Measurements from ENCODE around the gene GRM2. TPM values are rescaled to one million over a fixed set of nuclear protein-coding genes. Genes with fewer than 3 reads are reported as not detected.

GRM2 gene
- total and polyA plus RNA-seq, 2 of the 8 experiments (the other 6 are each of a cell fraction or from before 2014, with no cell fraction given): 3.9 to 10.5 TPM

DNA sequence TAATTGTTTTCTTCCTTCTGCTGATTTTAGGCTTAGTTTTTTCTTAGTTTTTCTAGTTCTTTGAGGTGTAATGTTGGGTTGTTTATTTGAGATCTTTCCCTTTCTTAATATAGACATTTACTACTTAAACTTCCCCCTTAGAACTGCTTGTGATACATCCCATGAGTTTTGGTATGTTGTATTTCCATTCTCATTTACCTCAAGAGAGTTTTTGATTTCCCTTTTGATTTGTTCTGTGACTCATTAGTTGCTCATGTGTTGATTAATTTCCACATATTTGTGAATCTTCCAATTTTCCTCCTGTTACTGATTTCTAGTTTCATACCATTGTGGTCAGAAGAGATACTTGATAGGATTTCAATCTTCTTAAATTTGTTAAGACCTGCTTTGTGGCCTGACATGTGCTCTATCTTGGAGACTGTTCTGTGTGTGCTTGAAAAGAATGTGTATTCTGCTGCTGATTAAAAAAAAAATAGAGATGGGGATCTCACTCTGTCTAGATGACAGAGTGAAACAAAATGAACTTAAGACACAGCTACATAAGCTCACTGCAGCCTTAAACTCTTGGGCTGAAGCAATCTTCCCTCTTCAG is 22.3 kb downstream of the GRM2 start:
- Histone ChIP-seq H2BK12ac (ENCODE audit: low read depth, low read length) (no peak overlapping the region), H4K20me1 (replicated peaks in 1 of 2; ENCODE audit: control insufficient read depth in 1 of 2, insufficient read depth in 2 of 2, low read length in 2 of 2) (no peaks in the 10 kb centered on the region), H3K4me2 (ENCODE audit: insufficient read depth in 1 of 2, low read depth in 2 of 2, low read length in 2 of 2) (no peak overlapping the region), H3K9ac (replicated peaks in 1 of 4; ENCODE audit: extremely low read depth in 1 of 4, low read depth in 3 of 4, low read length in 3 of 4) (no peak overlapping the region), H2BK15ac (ENCODE audit: low read length) (no peak overlapping the region), H3K79me1 (ENCODE audit: low read depth, low read length) (no peaks in the 10 kb centered on the region), H2AK5ac (ENCODE audit: low read depth, low read length) (no peak overlapping the region), H3K4ac (replicated peaks; ENCODE audit: insufficient read length, low read depth, low read length) (no peak overlapping the region), H4K8ac (ENCODE audit: extremely low read depth, insufficient read depth, low read length) (no peak overlapping the region), H3K23ac (ENCODE audit: insufficient read length) (no peak overlapping the region), H3K56ac (replicated peaks; ENCODE audit: insufficient read length, low read depth, low read length) (no peak overlapping the region), H4K5ac (ENCODE audit: insufficient read length, low read depth, low read length) (no peak overlapping the region), H3K4me1 (replicated peaks in 1 of 4; ENCODE audit: control insufficient read depth in 3 of 4, insufficient read depth in 4 of 4, low read length in 3 of 4) (no peaks in the 10 kb centered on the region), H4K91ac (replicated peaks; ENCODE audit: insufficient read length, low read length) (no peak overlapping the region), H2BK120ac (replicated peaks; ENCODE audit: low read depth, low read length) (no peak overlapping the region), H3K4me3 (ENCODE audit: extremely low read depth in 1 of 4, insufficient read depth in 2 of 4, low read depth in 3 of 4, low read length in 4 of 4) (no peak overlapping the region), H3K23me2 (ENCODE audit: low read depth, low read length) (peaks cover 1% of the 10 kb centered on the region; the same call in 1 of the 2 replicates), H3K9me3 (ENCODE audit: insufficient read depth in 2 of 2, low read depth in 1 of 2, low read length in 1 of 2) (no peaks in the 10 kb centered on the region), H2AFZ (ENCODE audit: low read length) (no peak overlapping the region), H3K14ac (ENCODE audit: insufficient read length) (no peak overlapping the region), H3K18ac (ENCODE audit: extremely low read depth, low read length) (no peak overlapping the region), H2BK5ac (ENCODE audit: low read depth, low read length) (no peak overlapping the region), H3K79me2 (ENCODE audit: control insufficient read depth in 1 of 2, insufficient read depth in 2 of 2, low read length in 2 of 2) (no peaks in the 10 kb centered on the region), H2BK20ac (ENCODE audit: low read length) (no peak overlapping the region), H3K36me3 (ENCODE audit: control insufficient read depth in 2 of 4, insufficient read depth in 4 of 4, low read length in 3 of 4) (no peaks in the 10 kb centered on the region), H3K27me3 (replicated peaks in 1 of 4; ENCODE audit: control insufficient read depth in 3 of 4, extremely low read depth in 1 of 4, insufficient read depth in 3 of 4, low read length in 3 of 4) (no peaks in the 10 kb centered on the region), H3K27ac (ENCODE audit: low read depth, low read length) (no peak overlapping the region)
- ChIA-PET CTCF (ENCODE audit: partially characterized antibody) (interaction anchor here (0.7 to 2.8 kb wide), 5 partner anchors 10 to 90 kb away, joined by 3 to 15 read pairs (median 3); no protein-coding TSS in a partner anchor), POLR2A (ENCODE audit: partially characterized antibody) (no interaction called here)
- DNase-seq (ENCODE audit: low read depth in 1 of 2, low spot score in 2 of 2) (no peak), FAIRE-seq (no peak)
- TF ChIP-seq TCF12 (IDR thresholded peaks at IDR 0.05; ENCODE audit: low read depth, low read length): no peak
- no peak for TF ChIP-seq KDM4A (IDR thresholded peaks at IDR 0.05; ENCODE audit: low read depth, low read length, severe bottlenecking)
- TF ChIP-seq TEAD4 (IDR thresholded peaks at IDR 0.05; ENCODE audit: low read depth, low read length): no peak
- TF ChIP-seq SP1 (IDR thresholded peaks at IDR 0.05; ENCODE audit: low read depth, low read length): no peak
- no peak for TF ChIP-seq RFX5 (IDR thresholded peaks at IDR 0.05; ENCODE audit: borderline replicate concordance, low read depth, low read length)
- TF ChIP-seq GABPA (IDR thresholded peaks at IDR 0.05; ENCODE audit: borderline replicate concordance, insufficient read depth, low read length): no peak
- TF ChIP-seq BACH1 (IDR thresholded peaks at IDR 0.05; ENCODE audit: low read length): no peak
- no peak for TF ChIP-seq BCL11A (IDR thresholded peaks at IDR 0.05; ENCODE audit: low read depth in 2 of 2, low read length in 2 of 2)
- no peak for TF ChIP-seq SAP30 (IDR thresholded peaks at IDR 0.05; ENCODE audit: insufficient read depth, insufficient replicate concordance, low read length)
- no peak for TF ChIP-seq FOSL1 (IDR thresholded peaks at IDR 0.05; ENCODE audit: insufficient read depth, low read depth, low read length)
- TF ChIP-seq POLR2A (IDR thresholded peaks at IDR 0.05; ENCODE audit: control extremely low read depth in 1 of 2, low read depth in 2 of 2, low read length in 2 of 2): no peak
- TF ChIP-seq USF2 (IDR thresholded peaks at IDR 0.05; ENCODE audit: low read length): no peak
- no peak for TF ChIP-seq SIX5 (IDR thresholded peaks at IDR 0.05; ENCODE audit: low read depth, low read length)
- no peak for TF ChIP-seq JUND (IDR thresholded peaks at IDR 0.05; ENCODE audit: low read length)
- TF ChIP-seq EZH2 (IDR thresholded peaks at IDR 0.05; ENCODE audit: low read depth, low read length, severe bottlenecking): no peak

Measured in H1 (cell line).